HG02981 (cell line): ENCODE data around the gene PTGR2.
"Not testable (repeated sequence)": the region's sequence is repeated elsewhere in the genome, so short reads cannot be mapped to it uniquely, and the experiment has no call there.

Experiments
- ATAC-seq: cut with Tn5 transposase; IDR thresholded peaks from one replicate; pipeline ENCODE4 v1.9.1; 2021; ENCODE audit warnings: mild to moderate bottlenecking, moderate library complexity; ENCODE audit not compliant: unreplicated experiment

Gene PTGR2

GRCh38 chr14:73884438-73885190, 33.0 kb downstream of the PTGR2 start:
- no peak for ATAC-seq

GRCh38 chr14:73886449-73887317, 35.1 kb downstream of the PTGR2 start, which contains the start of gene ZNF410:
Gene ZNF410, plus strand, starts transcription at chr14:73886859. Its CDS starts 5,317 bp downstream, at chr14:73892176.
- peak; percentile 94 for ATAC-seq

- no peak for ATAC-seq
Measured at GRCh38 chr14:73887318-73887616, 35.6 kb downstream of the PTGR2 start.

DNA sequence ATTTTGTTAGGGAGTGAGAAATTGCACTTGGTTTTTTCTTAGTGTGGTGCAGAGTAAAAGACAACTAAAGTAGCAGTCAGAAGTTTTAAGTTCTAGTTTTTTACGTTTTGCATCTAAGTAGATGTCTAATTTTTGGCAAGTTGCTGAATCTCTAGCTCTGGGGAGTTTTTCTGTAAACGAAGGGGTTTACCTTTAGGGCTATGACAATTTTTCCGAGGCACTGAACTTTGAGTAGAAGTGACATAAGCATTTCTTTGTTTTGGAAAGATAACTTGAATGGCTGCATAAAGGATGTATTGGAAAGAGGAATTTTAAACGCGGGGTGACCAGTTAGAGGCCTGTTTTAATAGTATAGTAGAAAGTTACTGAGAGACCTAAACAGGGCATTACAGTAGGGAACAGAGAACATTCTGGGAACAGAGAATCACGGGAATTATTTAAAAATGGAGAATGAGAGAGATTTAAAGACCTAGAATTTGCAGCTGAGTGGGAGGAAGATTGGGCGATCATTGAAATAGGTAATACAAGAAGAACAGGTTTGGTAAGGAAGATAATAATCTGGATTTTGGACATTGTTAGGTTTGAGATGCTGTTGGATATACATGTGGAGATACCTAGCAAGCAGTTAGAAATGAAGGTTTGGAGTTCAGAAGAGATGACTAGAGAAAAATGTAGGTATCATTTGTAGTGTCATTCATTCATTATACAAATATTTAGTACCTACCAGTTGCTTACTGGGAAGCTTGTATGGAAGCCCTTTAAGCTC, 36.2 kb downstream of the PTGR2 start:
- ATAC-seq: no peak

GRCh38 chr14:73888460-73888725, 36.8 kb downstream of the PTGR2 start:
- no peak for ATAC-seq

DNA sequence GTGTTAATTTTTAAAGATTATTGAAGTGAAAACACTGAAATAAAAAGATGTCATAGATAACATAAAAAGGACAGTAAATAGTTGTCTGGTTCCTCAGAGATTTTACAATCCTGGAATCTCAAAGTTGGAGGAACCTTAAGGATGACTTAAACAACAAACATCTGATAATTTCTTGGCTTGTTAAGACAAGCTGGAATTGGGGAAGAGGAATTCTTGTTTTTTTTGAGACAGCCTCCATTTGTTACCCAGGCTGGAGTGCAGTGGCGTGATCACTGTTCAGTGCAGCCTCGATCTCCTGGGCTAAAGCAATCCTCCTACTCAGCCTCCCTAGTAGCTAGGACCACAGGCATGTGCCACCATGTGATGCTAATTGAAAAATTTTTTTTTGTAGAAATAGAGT, 37.3 kb downstream of the PTGR2 start:
- no peak for ATAC-seq

DNA sequence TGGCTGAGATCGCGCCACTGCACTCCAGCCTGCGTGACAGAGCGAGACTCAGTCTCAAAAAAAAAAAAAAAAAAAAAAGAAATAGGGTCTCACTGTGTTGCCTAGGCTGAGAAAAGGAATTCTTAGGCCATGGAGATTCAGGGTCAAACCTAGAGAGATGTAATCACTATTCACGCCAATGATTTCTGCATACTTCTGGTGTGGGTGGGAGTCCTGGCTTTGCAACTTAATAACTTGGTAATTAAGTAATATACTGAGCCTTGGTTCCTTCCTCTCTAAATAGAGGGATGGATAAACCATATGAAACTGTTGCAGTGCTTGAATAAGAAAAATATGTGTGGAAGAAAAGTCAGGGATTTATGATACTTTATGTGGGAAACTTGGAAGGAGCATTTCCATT, 37.7 kb downstream of the PTGR2 start:
- no peak for ATAC-seq

GRCh38 chr14:73894180-73894687, 42.6 kb downstream of the PTGR2 start:
- not testable (repeated sequence) for ATAC-seq

DNA sequence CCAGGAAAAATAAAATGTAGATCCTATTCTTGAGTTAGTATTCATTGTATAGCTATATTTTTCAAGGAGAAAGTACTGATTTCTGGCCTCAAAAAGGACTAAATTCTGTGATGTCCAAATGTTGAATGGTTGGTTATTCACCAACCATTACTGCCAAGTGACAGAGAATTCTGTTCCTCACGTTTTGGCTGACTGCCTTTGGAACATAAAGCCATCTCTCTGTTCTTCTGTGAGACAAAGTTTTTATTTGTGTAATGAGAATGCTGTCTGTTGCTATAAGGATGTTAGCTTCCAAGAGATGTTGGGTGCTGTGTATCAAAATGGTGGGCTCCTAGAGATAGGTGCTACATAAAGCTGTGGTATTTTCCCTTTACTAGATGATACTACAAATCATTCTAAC, 44.3 kb downstream of the PTGR2 start:
- no peak for ATAC-seq

DNA sequence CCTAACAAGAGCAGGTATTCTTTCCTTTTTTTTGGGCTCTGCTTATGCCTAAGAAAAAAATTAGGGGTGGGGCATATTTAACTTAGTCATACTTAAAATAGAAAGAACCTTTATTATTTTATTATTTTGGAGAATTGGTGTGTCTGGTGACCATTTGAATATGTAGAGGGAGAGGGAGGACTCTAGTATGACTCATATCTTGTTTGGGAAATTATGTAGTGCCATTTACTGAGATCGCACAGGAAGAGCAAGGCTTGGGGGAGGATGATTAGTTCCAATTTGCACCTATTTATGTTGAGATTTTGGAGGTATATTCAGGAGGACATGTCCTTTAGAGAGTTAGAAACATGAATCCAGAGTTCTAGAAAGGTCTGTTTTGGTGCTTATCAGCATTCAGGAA, 44.9 kb downstream of the PTGR2 start:
- no peak for ATAC-seq

DNA sequence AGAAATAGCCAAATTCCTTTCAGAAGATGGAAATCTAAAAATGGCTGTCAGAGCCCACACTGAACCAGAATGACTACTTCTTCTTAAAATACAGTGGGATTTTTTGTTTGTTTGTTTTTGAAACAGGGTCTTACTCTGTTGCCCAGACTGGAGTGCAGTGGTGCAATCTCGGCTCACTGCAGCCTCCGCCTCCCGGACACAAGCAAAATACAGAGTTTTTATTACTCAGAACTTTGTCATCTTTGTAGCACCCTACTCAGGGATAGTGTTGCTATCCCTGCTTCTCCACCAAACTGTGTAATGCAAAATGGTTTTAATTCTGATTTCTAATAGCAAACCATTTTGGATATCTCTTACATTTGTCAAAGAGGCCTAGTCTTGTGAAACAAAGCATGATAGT, 51.4 kb downstream of the PTGR2 start:
- no peak for ATAC-seq

DNA sequence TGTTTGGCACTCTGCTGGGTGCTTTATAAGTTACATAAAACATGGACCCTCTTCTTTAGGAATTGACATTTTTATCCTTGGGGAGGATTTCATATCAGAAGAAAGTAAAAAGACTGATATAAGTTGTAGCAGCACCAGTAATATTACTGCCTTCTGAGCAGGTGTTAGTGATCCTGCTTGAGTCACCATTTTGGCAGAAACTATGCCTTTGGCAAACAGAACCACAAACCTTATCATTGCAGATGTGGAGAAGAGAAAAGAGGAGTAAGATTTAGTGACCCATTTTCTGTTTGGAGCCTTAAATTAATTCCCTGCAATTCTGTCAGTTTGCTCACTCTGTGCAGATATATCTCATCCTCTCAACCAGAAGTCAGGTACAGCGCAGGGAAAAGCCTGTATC, 58.0 kb downstream of the PTGR2 start:
- no peak for ATAC-seq

DNA sequence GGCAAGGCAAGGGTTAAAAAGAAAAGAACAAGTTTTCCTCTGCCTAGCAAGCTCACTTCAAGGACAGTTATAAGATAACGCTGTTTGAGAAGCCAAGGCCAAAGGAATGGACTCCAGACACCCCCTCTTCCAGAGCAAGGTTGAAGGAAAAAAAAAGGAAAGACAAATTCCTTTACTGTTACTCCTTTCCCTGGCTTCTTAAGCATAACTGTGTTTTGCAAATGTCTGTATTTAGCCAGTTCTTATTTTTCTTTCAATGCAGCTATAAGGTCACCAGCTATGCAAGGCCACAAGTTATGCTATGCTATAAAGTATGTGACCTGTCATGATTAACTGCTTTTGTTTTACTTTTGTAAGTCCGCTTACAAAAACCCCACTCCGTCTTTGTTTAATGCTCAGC, 61.6 kb downstream of the PTGR2 start:
- ATAC-seq: no peak

DNA sequence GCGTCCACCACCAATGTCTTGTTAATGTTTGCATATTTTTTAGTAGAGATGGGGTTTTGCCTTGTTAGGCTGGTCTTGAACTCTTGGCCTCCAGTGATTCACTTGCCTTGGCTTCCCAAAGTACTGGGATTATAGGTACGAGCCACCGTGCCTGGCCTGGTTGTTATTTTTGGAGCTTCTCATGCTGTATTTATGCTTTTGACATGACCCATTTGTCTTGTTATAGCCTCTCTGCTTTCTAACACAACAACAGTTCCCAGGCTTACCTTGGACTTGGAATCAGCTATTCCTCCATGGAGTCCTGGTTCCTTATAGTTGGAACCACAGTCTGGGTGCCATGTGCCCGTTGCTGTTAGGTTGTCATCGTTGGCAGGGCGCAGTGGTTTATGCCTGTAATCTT, 64.7 kb downstream of the PTGR2 start:
- no peak for ATAC-seq

DNA sequence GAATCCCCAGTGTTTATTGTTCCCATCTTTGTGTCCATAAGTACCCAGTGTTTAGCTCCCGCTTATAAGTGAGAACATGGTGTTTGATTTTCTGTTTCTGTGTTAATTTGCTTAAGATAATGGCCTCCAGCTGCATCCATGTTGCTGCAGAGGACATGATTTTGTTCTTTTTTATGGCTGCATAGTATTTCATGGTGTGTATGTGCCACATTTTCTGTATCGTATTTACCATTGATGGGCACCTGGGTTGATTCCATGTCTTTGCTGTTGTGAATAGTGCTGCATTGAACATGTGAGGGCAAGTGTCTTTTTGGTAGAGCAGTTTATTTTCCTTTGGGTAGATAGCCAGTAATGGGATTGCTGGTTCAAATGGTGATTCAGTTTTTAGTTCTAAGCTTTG, 67.8 kb downstream of the PTGR2 start:
- ATAC-seq: not testable (repeated sequence)

DNA sequence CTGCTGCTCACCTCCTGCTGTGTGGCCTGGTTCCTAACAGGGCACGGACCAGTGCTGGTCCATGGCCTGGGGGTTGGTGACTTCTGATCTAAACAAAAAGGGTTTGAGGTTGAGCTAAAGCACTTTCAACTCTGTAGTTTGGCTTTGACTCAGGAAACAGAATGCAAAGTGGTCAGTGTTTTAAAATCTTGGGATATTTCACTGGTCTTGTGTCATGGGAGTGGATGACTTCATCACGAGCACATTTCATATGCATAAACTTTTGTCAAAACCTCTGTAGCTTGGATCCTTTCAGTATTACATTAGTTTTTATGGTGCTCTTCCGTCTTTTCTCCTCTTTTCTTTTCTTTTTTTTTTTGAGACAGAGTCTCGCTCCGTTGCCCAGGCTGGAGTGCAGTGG, 72.7 kb downstream of the PTGR2 start:
- no peak for ATAC-seq
